HG02981 (cell line): Measurements from ENCODE around the gene TUBGCP6.
"Not testable (repeated sequence)": the region's sequence is repeated elsewhere in the genome, so short reads cannot be mapped to it uniquely, and the experiment has no call there.

ENCODE experiments used
- ATAC-seq: cut with Tn5 transposase; IDR thresholded peaks from one replicate; pipeline ENCODE4 v1.9.1; 2021; ENCODE audit warnings: mild to moderate bottlenecking, moderate library complexity; ENCODE audit not compliant: unreplicated experiment

TUBGCP6 gene

DNA sequence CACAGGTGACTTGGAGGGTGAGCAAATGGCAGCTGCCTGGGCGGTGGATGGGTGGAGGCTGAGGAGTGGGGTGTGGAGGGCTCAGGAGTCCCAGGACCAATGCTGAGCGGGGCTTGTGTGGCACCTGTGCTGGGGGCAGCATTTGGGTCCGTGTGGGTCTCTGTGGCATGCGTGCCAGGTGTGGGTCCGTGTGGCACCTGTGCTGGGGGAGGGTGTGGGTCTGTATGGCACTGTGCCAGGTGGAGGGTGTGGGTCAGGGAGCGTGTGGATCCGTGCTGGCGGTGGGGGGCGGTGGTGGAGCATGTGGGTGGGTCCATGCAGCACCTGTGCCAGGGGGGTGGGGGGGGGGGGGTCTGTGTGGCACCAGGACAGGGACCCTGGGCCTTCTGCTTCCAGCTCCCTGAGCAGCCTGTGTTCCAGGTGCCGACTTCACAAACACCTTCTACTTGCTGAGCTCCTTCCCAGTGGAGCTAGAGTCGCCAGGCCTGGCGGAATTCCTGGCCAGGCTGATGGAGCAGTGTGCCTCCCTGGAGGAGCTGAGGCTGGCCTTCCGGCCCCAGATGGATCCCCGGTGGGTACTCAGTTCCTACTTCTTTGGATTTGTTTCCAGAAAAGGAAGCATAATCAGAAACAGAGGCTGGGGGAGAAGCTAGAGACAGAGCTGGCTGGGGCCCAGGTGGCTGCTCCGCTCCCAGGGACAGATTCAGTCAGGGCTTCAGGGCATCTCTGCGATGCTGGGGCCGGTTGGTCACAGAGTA lies 29.3 kb downstream of the TUBGCP6 start:
- no peak for ATAC-seq

DNA sequence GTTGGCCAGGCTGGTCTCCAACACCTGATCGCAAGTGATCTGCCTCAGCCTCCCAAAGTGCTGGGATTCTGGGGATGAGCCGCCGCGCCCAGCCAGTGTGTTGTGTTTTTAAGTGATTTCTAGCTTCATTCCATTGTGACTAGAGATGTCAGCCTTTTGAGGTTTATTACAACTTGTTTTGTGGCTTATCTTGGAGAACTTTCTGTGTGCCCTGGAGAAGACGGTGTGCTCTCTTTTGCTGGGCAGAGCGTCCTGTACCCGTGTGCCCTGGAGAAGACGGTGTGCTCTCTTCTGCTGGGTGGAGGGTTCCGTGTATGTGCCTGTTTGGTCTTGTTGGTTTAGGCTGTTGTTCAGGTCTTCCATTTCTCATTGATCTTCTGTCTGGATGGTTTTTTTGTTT lies 31.6 kb downstream of the TUBGCP6 start:
- ATAC-seq, result no peak

DNA sequence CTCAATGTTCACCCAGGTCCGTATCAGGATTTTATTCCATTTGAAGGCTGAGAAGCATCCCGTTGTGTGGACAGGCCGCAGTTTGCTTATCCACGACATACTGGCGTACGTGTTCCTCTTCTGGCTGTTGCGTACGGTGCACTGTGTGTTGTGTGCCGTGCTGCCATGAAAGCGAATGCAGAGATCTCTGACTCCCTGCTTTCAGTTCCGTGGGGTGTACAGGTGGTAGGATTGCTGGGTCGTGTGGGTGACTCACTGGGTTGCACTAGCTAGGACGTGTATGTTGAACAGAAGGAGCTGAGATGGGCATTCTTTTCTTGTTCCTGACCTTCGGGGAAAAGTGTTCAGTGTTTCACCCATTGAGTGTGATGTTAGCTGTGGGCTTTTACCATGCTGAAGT lies 33.7 kb downstream of the TUBGCP6 start:
- ATAC-seq, result no peak

DNA sequence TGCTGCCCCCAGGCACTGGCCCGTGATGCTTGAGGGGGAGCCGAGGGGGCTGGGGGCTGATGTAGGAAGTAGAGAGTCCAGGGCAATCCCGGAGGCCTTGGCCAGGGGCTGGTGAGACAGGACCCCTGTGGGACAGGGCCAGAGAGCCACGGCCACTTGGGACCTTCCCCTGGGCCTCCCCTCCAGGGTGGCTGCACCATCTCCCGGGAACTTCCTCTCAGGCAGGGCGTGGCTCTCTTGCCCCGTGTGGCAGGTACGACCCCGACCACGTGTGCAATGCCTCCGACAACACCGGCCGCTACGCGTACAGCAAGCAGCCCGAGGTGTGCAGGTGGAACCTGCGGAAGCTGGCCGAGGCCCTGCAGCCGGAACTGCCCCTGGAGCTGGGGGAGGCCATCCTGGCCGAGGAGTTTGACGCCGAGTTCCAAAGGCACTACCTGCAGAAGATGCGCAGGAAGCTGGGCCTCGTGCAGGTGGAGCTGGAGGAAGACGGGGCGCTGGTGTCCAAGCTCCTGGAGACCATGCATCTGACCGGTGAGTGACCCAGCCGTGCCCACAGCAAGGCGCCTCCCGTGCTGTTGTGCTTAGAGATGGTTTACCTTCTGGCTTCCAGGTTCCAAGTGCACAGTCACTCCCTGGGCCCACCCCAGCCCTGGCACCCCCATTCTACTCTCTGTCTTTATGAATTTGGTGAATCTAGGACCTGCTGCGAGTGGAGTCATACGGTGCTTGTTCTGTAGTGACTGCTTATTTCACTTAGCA lies 34.3 kb downstream of the TUBGCP6 start:
- no peak for ATAC-seq

DNA sequence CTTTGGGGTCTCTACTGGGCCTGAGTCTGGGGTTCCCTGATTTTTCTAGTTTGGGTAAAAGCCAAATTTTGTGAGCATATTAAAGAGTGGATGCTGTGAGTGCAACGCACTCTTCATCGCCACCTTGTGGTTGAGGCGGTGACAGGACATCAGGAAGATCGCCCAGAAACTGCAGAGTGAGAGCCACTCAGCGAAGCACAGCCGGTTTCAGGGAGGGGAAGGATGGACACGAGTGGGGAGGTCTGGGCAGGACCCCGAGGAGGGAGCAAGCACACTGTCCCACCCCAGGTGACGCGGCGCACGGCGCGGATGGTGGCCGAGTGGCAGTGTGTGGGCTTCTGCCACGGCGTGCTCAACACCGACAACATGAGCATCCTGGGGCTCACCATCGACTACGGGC lies 34.9 kb downstream of the TUBGCP6 start:
- ATAC-seq, result no peak

DNA sequence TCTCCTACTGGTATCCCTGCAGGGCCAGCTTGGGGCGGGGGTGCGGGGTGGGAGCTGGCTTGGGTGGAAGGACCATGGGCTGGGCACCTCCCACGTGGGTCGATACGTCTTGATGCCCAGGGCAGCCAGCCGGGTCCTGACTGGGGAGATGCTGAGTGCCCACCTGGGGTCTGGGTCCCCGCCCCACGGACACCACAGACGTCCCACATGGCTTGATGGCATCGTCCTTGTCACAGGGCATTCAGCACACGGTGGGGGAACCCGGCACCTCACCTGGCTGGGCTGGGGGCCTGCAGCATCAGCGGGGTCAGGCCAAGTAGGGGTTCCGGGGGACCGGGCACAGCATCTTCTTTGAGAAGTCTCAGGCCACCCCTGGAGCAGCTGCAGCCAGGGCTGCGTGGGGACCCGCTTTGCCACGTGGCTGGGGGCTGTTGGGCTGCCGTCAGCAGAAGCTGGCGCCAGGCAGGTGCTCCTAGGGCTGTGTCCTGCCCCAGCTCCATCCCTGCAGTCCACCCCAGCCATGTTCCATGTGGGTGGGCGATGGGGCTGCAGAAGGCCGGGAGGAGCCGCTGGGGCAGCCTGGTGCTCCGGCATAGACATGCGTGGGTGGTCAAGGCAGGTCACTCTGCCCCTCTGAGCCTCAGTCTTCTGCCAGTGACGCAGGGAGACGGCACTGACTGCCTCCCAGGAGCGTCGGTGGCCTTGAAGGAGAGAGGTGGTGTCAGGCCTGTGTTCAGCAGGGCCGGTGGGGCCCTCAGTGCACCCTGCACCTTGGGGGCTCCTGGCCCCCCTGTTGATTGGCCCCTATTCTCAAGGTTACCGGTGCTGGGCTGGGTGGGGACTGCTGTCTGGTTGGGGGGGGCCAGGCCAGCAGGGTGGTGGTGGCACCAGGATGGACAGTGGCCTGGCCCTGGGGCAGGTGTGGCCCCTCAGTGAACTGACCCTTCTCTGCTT lies 35.6 kb downstream of the TUBGCP6 start:
- no peak for ATAC-seq

DNA sequence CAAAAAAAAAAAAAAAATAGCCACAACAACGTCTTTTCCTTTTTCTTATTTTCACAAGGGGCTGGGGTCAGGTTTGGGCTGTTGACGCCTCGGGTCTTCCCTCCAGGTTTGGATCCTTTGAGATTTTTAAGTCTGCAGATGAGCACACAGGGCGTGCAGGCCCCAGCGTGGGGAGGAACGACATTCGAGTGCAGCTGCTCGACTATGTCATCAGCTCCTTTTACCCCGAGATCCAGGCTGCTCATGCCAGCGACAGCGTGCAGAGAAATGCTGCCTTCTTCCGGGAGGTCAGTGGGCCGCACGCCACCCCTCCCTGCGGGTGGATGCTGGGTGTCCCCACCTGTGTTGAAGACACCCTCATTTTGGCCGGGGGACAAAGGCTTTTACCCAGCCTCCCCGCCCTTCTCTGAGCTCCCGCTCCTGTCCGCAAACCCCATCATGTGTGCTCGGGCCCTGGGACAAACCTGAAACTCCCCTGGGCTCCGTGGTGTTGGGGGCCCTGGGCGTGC lies 36.3 kb downstream of the TUBGCP6 start:
- ATAC-seq, result no peak

DNA sequence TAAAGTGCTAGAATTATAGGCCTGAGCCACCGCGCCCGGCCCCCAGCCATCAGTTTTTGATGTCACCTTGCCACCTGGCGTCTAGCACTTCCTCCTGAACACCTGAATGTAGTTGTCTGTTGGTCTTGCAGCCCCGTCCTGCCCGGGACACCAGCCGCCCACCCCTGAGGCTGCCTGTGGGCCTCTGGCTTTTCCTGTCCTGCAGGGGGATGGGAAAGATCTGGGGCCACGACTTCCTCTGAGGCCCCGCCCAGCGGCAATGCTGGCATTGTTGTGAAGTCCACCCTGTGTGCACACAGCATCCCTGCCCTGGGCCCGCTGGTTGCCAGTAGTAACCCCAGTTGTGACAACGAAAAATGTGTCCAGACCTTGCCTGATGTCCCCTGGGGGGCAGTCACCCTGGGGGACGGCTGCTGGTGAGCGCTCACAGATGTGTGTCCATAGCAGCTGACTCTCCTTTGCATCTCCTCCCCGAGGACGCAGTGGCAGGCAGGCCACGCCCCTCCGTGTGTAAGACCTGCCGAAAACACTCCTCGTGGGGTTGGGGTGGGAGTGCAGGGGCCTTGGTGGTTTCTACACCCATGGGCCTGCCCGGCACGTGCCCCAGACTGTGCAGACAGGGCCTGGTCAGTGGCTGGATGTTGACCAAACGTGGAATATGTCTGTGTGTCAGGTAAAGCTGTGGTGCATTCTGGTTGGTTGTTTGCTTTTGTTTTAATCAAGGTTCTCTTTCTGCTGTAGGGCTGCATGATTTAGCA lies 37.3 kb downstream of the TUBGCP6 start:
- ATAC-seq, result no peak

DNA sequence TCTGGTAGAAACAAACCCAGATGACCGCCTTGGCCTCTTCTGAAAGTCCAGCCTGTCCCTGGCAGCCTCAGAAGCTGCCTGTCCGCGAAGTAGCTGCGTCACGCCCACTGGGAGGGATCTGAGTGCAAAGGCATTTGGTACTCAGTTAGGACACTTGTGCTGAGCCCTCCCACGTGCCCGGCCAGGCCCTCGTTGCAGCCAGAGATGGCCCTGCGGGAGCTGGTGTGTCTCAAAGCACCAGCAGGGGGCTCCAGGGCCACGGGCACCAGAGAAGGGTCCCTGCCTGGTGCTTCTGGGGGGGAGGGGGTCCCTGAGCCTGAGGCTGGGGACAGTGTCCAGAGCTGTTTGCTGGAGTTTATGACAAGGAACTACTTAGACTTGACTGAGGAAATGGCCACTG lies 38.2 kb downstream of the TUBGCP6 start:
- ATAC-seq, result no peak

DNA sequence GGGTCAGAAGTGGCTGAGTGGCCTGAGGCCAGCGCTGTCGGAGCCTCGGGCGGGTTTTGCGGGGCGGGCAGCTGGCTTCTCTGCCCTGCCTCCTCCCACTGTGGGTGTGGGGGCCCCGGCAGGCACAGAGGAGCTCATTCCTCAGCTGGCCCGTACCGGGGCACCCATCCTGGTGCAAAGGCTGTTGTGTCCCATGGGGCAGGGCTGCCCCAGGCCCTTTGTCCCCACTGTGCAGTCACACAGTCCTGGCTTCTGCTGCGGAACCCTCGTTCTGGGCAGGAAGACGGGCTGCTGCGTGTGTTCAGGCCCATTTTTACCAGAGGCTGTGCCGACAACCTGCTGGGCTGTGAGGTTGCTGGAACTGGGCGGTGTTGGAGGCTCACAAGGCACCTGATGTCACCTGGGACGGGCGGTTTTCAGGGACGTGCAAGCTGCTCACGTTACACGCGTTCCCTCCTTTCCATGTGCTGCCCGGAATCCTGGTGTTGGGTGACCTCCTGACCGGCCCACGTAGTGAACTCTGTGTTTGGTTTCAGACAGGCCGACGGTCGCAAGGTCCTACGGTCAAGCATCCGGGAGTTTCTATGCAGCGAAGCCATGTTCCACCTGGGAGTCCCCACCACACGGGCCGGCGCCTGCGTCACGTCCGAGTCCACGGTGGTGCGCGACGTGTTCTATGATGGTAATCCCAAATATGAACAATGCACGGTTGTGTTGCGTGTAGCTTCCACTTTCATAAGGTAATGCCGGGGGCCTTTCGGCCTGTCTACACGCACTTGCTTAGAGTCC lies 38.8 kb downstream of the TUBGCP6 start:
- ATAC-seq, result no peak

DNA sequence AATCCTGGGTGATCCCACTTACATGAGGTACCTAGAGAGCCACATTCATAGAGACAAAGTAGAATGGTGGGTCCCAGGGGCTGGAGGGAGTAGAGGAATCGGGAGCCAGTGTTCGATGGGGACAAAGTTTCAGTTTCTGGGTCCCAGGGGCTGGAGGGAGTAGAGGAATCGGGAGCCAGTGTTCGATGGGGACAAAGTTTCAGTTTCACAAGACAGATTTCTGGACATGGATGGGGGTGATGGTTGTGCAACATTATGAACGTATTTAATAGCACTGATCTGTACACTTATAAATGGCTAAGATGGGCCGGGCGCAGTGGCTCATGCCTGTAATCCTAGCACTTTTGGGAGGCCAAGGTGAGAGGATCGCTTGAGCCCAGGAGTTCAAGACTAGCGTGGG lies 39.8 kb downstream of the TUBGCP6 start:
- ATAC-seq, result not testable (repeated sequence)

DNA sequence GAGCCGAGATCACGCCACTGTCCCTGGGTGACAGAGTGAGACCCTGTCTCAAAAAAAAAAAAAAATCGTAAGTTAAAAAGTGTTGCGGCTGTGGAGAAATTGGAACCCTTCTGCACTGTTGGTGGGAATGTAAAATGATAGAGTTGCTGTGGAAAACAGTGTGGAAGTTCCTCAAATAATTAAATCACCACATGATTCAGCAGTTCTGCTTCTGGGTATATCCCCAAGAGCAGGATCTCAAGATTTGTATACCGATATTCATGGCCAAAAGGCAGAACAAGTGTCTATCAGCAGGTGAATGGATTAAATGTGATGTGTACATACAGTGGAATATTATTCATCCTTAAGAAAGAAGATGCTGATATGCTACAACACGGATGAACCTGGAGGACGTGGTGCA lies 40.3 kb downstream of the TUBGCP6 start:
- ATAC-seq, result no peak

DNA sequence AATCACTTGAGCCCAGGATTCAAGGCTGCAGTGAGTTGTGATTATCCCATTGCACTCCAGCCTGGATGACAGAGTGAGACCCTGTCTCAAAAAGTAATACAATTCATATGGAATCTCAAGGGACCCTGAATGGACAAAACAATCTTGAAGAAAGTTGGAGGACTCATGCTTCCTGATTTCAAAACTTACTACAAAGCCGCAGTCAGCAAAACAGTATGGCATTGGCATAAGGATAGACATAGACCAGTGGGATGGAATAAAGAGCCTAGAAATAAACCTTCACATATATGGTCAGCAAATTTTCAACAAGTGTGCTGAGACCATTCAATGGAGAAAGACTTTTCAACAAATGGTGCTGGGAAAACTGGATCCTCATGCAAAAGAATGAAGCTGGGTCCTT lies 41.5 kb downstream of the TUBGCP6 start:
- ATAC-seq, result no peak

DNA sequence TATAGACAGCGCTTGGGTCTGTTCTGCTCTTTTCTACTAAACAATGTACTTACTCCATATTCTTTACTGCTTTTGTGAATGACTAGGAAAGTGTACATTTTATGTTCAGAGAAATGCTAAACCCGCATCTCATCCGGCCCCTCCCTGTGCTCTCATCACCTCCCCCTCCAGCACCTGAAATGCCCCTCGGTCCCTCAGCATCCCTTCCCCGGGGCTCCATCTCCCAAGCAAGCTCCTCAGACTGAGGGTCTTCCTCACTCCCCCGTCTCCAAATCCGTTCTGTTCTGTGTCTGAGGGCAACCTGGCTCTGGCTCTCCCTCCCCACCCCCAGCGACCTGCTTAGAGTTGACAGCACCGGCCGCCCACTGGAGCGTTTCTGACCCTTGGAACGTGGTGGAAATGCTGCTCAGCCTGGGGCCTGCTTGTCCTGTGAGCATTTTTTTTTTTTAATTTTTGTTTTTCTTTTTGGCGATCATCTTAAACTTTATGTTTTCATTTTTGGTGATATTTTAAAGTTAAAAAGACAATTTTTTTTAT lies 42.6 kb downstream of the TUBGCP6 start:
- ATAC-seq, result no peak

DNA sequence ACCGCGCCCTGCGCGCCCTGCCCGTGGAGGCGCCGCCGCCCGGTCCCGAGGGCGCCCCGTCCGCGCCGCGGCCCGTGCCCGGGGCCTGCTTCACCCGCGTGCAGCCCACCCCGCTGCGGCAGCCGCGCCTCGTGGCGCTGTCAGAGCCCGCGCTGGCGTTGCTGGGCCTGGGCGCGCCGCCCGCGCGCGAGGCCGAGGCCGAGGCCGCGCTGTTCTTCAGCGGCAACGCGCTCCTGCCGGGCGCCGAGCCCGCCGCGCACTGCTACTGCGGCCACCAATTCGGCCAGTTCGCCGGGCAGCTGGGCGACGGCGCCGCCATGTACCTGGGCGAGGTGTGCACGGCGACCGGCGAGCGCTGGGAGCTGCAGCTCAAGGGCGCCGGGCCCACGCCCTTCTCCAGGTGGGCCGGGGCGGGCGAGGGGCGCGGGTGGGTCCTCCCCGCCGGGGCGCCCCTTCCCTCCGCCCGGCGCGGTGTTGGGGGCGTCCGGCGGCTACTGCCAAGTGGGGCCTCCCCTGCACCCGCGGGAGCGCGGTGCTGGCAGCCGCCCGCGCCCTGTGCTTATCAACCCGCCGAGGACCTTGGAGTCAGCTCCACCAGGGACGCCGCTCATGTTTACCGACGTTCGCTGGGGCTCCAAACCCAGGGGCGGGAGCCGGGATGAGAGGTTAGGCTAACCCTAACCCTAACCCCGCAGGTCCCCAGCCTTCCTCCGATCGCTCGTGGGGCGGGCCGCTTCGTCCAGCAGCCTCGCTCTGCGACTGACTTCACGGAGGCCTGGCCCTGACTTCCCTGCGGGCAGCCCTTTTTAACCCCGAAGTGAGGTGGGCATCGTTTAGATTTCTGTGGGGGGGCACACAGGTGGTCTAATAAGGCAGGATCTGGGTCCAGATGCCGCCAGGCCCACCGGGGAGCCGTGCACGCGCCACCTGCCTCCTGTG lies 43.4 kb downstream of the TUBGCP6 start:
- peak; percentile 26 for ATAC-seq

DNA sequence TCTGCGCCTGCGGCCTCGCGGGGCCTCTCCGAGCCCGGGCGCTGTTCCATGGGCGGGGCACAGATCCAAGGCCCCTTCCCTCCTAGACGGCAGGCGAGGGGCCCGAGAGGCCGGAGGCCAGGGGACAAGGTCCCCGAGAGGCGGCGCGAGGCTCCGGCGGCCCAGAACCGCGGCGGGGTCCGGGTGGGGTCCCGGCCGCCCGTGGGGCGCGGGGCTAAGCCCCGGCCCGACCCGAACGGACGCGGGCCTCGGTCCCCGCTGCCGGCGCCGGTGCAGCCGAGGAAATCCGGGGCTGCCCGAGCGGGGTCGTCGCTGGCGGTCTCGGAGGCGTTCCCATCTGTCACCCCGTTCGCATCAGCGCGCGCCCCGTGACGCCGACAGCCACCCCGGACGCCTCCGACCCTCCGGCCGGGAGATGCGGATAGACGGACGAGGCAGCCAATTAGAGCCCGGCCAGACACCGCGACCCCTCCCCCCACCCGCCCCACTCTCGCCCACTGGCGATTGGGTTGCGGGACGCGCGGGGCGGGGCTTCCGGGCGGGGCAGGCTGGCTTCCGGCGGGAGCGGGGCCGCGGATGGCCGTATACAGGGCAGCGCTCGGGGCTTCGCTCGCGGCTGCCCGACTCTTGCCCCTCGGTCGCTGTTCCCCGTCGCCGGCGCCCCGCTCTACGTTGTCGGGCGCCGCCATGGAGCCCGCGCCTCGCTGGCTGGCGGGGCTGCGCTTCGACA lies 44.2 kb downstream of the TUBGCP6 start, which contains the start of gene SELENOO:
SELENOO (plus strand) TSS at position 551 of the 730 bp plus-strand sequence; CDS start at position 577, 26 bp downstream.
- peak; percentile 66 for ATAC-seq

DNA sequence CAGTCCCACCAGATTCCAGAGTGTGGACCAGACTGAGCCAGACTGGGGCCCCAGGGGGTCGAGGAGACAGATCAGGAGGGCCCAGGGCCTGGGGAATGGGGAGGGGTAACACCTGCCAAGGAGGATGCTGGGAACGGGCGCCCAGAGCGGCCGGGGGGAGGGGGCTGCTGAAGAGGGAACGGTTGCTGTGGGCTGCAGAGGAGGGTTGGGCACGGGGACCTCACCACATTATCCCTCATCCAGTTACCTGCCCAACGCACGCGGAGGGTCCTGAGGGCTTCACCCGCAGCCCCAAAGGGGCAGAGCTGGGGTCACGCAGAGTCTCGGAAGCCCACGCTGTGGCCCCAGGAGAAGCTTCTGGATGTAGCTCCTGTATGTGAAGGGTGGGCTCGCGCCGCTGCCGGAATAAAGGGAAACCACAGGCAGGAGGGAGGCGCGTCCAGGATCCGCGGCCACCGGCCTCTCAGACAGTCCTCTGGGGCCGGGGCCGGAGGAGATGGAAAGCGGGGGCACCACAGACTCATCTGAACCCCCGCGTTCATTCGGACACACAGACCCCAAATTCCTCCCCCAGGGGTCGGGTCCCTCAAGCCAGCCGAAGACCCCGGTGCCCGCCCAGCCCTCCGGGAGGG lies 44.9 kb downstream of the TUBGCP6 start:
- no peak for ATAC-seq
